ENCODE measurements around the gene KDR.

KDR gene

DNA sequence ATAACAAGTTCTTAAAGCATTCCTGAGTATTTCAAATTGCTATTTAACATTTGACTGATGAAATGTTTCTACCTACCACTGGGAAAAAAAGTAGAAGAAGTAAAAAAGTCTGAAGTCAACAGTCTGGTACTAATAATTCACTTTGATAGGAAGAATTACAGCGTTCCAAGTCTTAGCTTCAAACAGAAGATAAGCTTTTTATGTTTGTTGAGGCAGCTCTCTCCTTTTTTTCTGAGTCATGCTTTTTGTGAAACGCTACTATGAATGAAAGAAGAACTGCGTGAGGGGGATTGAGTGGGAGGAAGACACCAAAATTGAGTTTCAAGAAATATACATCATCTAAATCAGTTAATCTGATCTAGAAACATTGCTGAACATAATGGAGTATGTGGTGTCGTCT, 13.0 kb upstream of the KDR start:
- TF ChIP-seq, protein P1, sequence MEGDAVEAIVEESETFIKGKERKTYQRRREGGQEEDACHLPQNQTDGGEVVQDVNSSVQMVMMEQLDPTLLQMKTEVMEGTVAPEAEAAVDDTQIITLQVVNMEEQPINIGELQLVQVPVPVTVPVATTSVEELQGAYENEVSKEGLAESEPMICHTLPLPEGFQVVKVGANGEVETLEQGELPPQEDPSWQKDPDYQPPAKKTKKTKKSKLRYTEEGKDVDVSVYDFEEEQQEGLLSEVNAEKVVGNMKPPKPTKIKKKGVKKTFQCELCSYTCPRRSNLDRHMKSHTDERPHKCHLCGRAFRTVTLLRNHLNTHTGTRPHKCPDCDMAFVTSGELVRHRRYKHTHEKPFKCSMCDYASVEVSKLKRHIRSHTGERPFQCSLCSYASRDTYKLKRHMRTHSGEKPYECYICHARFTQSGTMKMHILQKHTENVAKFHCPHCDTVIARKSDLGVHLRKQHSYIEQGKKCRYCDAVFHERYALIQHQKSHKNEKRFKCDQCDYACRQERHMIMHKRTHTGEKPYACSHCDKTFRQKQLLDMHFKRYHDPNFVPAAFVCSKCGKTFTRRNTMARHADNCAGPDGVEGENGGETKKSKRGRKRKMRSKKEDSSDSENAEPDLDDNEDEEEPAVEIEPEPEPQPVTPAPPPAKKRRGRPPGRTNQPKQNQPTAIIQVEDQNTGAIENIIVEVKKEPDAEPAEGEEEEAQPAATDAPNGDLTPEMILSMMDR (conservative IDR thresholded peaks at IDR 0.05; ENCODE audit: low read depth, low read length), result no peak

DNA sequence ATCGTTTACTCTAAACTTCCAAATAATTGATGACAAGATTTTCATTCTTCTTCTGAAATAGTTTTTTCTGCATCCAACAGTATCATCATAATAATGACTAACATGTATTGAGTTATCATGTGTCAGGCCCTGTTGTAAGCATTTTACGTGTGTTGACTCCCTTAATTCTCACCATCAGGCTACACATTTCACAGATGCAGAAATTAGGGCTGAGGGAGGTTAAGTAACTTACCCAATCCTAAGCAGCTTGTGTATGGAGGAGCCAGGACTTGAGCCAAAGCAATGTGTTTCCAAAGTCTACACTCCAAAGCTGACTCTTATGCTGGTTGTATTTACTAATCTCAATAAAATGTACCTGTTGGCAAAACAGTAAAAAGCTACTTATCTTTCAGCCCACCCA, 11.2 kb upstream of the KDR start:
- H3K4me3 ChIP-seq (ENCODE audit: low read depth, low read length), result no peak overlapping the region
- DNase-seq (ENCODE audit: low read depth), result no peak
- TF ChIP-seq, protein P1 (conservative IDR thresholded peaks at IDR 0.05; ENCODE audit: low read depth, low read length), result no peak

More for the DNA sequence above, 13.0 kb upstream of the KDR start:
- H3K4me3 ChIP-seq (ENCODE audit: low read depth, low read length), result no peak overlapping the region
- no peak for DNase-seq (ENCODE audit: low read depth)

DNA sequence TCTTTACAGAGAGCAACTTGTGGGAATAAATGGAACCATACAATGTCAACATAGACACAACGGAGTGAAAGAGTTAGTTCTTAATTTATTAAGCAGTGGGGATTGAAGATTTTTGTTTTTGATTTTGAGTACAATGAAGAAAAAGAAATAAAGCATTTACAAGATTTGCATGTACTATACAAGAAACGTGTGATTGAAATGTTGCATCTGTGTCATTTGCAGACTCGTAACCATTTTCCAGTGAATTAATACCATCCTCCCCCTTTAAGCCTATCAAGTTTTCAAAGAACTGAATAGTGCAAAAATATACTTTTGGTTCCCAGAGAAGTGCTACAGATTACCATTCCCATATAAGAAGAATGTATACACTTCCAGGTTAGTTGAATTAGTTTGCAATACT, 8.6 kb upstream of the KDR start:
- TF ChIP-seq, protein P1 (conservative IDR thresholded peaks at IDR 0.05; ENCODE audit: low read depth, low read length), result no peak
- no peak overlapping the region for H3K4me3 ChIP-seq (ENCODE audit: low read depth, low read length)
- DNase-seq (ENCODE audit: low read depth), result no peak

DNA sequence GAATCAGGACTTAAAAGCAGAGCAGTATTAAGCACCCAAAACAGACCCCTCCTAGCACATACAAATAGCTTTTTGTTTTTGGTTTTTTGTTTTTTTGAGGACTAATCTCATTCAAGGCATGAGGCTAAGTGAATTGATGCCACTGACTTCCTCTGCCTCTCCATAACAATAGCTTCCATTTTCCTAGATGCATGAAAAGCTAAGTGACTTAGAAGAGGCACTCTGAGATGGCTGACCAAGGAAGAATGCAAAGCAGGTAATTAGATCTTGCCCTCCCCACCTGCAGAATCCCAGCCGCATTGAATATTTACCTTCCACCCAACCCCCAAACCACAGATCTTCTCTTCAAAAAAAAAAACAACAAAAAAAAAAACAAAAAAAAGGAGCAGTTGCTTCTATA, 7.4 kb upstream of the KDR start:
- no peak for DNase-seq (ENCODE audit: low read depth)

DNA sequence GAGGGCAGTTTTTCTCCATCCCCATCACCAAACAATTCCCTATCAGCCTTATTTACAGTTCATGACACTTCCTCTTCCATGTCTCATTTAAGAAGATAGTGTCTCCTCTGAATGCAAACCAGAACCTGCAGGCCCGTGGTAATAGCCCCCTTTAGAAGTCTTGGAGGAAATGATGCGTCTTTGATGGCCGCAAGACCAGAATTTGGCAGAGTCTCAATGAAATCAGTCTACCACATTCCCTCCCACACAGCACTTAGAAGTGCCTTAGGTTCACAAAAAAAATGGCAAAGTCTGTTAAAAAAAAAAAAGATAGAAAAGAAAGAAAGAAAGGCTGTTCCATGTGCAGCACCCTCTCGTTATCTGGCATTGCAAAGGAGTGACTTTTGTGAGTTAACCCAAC, 2.1 kb upstream of the KDR start:
- peak; percentile 37 for DNase-seq (ENCODE audit: low read depth)
- TF ChIP-seq, protein P1 (conservative IDR thresholded peaks at IDR 0.05; ENCODE audit: low read depth, low read length), result no peak
- no peak overlapping the region for H3K4me3 ChIP-seq (ENCODE audit: low read depth, low read length)

More for the DNA sequence above, 7.4 kb upstream of the KDR start:
- H3K4me3 ChIP-seq (ENCODE audit: low read depth, low read length), result no peak overlapping the region
- TF ChIP-seq, protein P1 (conservative IDR thresholded peaks at IDR 0.05; ENCODE audit: low read depth, low read length), result no peak

DNA sequence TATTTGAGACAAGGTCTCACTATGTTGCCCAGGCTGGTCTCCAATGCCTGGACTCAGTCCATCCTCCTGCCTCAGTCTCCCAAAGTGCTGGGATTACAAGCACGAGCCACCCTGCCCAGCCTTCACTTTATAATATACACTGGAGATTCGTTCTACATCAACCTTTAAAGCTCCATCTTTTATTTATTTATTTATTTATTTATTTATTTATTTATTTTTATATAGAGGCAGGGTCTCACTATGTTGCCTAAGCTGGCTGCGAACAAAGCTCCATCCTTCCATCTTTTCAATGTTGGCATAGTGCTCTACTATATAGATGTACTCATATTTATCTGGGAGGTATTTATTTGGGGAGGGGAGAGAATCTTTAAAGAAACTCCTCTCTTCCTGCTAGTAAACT, 1.7 kb upstream of the KDR start:
- H3K4me3 ChIP-seq (ENCODE audit: low read depth, low read length), result no peak overlapping the region
- DNase-seq (ENCODE audit: low read depth), result no peak
- TF ChIP-seq, protein P1 (conservative IDR thresholded peaks at IDR 0.05; ENCODE audit: low read depth, low read length), result no peak

DNA sequence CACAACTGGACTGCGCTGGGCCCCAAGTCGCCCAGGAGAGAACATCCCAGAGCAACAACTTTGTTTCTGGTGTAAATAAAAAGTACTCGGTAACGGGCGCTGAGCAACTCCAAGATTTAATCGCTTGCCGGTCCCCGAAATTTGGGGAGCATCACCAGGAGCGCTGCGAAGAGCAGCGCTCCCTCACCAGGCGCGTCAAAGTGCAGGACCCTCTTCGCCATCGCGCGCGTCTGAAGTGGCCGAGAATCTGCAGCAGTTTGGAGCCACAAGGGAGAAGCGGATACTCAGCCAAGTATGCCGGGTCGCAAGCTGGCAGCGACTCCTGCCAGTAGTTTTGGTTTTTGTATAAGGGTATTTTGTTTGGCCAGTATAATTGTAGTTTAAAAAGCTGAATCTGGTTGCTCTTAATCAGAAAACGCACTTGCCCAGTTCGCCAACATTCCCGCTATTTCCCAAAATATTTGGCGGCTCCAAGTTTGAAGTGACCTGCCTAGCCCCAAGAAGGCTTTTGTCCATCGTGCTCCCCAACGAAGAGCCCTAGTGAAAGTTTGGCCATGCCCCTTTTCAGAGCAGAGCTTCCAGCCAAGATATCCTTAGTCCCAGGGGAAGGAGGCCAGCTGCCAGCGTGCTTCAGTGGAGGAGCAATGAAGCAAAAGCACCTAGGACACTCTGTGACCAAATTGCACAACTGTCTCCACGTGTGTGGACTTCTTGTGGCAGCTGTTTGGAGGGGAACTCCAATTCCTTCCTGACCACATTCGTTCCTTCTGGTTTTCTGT, 557 bp upstream of the KDR start:
- peak overlapping the region; percentile 76 for H3K4me3 ChIP-seq (ENCODE audit: low read depth, low read length)
- TF ChIP-seq, protein P1 (conservative IDR thresholded peaks at IDR 0.05; ENCODE audit: low read depth, low read length), result no peak

More for the DNA sequence above, 557 bp upstream of the KDR start:
- peak; percentile 19 for DNase-seq (ENCODE audit: low read depth)
